Esophagus muscularis mucosa (tissue), 3 donors: Measurements from ENCODE around the gene CSMD2.

Source experiments
- POLR2A ChIP-seq: fragments of 450-650 bp; IDR thresholded peaks from one replicate; pipeline ENCODE4 v1.6.1; 2017; ENCODE audit warnings: antibody characterized with exemption, moderate library complexity, mild to moderate bottlenecking, low read depth
- POLR2AphosphoS5 ChIP-seq, 2 donors: sonication (generic); formaldehyde crosslinking; IDR thresholded peaks; one replicate each; pipeline ENCODE4 v1.6.1; 2017; ENCODE audit warnings: antibody characterized with exemption in 2 of 2
- TF ChIP-seq, protein P1 (sequence below), 3 experiments: fragments of 200-600 bp in 2 of 3; fragments of 450-650 bp in 1 of 3; sonication (generic) in 2 of 3; IDR thresholded peaks; one replicate each; pipeline ENCODE4 v1.5.1; 2017 to 2019; ENCODE audit warnings: antibody characterized with exemption in 3 of 3, mild to moderate bottlenecking in 2 of 3, moderate library complexity in 1 of 3

- TF ChIP-seq POLR2A (no peak), POLR2AphosphoS5 (IDR thresholded peaks at IDR 0.05) (no peak)
- TF ChIP-seq, protein P1, sequence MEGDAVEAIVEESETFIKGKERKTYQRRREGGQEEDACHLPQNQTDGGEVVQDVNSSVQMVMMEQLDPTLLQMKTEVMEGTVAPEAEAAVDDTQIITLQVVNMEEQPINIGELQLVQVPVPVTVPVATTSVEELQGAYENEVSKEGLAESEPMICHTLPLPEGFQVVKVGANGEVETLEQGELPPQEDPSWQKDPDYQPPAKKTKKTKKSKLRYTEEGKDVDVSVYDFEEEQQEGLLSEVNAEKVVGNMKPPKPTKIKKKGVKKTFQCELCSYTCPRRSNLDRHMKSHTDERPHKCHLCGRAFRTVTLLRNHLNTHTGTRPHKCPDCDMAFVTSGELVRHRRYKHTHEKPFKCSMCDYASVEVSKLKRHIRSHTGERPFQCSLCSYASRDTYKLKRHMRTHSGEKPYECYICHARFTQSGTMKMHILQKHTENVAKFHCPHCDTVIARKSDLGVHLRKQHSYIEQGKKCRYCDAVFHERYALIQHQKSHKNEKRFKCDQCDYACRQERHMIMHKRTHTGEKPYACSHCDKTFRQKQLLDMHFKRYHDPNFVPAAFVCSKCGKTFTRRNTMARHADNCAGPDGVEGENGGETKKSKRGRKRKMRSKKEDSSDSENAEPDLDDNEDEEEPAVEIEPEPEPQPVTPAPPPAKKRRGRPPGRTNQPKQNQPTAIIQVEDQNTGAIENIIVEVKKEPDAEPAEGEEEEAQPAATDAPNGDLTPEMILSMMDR (IDR thresholded peaks at IDR 0.05) = no peak
Observed at GRCh38 chr1:33686551-33686950, 478.5 kb downstream of the CSMD2 start.
